LNCAP (cell line): ENCODE results near the gene CLOCK.

Experiments used
- TF ChIP-seq, protein P1 (sequence below): fragments of 450-650 bp; IDR thresholded peaks from 2 replicates; pipeline ENCODE4 v1.5.1; 2017; ENCODE audit warnings: mild to moderate bottlenecking

The CLOCK gene

DNA sequence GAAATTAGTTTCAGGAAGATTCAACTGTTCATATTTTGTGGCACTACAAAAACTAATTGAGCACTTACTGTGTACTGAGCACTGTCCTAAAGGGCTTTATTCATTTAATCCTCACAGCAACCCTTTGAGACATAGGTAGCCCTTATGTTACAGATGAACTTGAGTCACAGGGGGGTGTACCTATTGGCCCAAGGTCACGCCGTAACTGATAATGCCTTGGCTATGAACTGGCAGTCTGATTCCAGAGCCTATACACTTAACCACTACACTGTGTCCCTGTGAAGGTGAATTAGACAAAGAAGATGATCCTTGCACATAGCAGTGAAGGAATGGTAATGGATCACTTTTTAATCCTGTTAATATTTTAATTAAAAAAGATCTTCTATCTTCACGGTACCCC lies 138.9 kb downstream of the CLOCK start:
- TF ChIP-seq, protein P1, sequence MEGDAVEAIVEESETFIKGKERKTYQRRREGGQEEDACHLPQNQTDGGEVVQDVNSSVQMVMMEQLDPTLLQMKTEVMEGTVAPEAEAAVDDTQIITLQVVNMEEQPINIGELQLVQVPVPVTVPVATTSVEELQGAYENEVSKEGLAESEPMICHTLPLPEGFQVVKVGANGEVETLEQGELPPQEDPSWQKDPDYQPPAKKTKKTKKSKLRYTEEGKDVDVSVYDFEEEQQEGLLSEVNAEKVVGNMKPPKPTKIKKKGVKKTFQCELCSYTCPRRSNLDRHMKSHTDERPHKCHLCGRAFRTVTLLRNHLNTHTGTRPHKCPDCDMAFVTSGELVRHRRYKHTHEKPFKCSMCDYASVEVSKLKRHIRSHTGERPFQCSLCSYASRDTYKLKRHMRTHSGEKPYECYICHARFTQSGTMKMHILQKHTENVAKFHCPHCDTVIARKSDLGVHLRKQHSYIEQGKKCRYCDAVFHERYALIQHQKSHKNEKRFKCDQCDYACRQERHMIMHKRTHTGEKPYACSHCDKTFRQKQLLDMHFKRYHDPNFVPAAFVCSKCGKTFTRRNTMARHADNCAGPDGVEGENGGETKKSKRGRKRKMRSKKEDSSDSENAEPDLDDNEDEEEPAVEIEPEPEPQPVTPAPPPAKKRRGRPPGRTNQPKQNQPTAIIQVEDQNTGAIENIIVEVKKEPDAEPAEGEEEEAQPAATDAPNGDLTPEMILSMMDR: no peak

DNA sequence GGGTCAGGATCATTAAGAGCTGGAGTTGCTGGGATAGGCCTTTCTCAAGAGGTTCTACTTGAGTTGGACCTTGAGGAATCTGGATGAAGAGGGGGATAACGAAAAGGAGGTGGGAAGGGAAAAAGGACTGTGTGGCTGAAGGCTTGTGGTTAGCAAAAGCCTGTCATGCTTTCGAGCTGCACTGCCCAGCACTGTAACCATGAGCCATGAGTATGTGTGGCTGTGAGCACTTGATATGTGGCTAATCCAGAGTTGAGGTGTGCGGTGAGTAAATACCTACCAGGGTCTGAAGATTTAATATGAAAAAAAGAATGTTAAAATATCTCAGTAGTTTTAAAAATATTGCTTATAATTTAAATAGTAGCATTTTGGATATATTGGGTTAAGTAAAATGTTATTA lies 139.6 kb downstream of the CLOCK start:
- TF ChIP-seq, protein P1: no peak

DNA sequence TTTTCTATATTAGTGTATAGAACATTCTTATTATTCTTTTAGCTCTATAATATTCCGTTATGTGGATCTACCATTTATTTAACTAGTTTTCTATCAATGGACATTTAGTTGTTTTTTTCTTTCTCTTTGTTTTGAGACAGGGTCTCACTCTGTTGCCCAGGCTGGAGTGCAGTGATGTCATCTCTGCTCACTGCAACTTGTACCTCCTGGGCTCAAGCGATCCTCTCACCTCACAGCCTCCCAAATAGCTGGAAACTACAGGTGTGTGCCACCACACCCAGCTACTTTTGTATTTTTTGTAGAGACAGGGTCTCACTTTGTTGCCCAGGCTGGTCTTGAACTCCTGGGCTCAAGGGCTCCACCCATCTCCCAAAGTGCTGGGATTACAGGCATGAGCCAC lies 140.2 kb downstream of the CLOCK start:
- TF ChIP-seq, protein P1: no peak

DNA sequence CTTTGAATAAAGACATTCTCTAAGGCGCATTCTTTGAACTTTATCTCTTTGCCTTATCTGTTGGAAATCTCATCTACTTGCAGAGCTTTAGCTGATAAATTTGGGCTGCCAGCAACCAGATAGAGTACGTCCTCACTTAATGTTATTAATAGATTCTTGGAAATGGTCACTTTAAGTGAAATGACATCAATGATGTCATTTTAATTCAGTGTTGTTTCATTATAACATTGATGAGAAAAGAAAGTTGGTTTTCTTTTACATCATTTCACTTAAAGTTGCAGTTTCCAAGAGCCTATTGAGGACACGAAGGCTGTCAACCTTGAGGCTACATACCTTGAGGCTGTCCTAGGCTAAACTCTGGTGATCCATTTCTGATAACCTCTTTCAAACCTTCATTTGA lies 141.6 kb downstream of the CLOCK start:
- TF ChIP-seq, protein P1: no peak

DNA sequence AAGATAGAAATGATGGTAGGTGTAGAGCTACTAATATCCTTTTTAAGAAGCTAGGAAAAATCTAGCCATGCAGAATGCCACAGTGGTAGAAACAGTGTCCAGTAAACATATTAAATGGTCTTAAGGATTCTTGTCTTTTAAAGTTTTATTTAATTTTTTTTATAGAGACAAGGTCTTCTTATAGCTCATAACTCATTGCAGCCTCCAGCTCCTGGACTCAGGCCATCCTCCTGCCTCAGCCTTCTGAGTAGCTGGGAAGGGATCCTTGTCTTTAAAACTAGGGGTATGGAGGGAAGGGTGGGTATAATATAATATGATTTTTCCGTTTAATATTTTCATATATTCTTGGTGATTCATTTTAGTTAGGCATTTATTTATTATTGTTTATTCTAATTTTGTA lies 147.1 kb downstream of the CLOCK start:
- TF ChIP-seq, protein P1: no peak

DNA sequence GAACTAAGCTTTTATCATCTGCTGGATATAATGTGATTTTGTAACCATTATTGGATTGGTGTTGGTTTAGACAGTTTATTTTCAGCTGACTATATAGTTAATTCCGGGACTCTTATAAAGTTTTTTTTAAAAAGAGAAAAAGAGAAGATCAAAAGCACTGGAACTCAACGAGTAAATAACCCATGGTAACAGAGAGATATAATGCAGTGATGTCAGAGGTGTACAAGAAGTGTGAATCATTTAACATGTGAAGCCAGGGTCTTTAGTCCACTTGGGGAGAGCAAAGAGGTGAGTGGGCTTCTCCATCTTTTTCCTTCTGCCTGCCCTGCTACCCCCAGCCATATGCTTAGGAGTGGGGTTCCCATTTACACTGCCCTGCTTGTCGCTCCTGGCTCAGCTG lies 147.7 kb downstream of the CLOCK start:
- TF ChIP-seq, protein P1: no peak

DNA sequence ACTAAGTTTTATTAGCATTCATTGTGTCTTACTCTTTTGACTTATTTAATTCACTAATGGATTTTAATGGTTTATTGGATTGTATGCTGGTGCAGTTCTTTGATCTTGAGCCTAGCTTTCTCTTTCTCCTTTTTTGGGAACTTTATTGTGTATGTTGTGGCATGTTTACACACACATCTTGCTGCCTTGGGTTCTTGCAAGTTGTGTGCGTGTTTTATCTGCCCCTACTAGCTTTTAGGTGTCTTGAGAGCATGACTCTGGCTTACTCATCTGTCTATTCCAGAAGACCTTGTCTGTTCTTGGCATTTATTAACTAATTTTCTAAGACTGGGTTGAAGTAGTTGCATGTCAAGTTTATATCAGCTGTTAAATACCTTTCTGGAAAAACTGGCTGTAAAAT lies 148.2 kb downstream of the CLOCK start:
- TF ChIP-seq, protein P1: no peak

DNA sequence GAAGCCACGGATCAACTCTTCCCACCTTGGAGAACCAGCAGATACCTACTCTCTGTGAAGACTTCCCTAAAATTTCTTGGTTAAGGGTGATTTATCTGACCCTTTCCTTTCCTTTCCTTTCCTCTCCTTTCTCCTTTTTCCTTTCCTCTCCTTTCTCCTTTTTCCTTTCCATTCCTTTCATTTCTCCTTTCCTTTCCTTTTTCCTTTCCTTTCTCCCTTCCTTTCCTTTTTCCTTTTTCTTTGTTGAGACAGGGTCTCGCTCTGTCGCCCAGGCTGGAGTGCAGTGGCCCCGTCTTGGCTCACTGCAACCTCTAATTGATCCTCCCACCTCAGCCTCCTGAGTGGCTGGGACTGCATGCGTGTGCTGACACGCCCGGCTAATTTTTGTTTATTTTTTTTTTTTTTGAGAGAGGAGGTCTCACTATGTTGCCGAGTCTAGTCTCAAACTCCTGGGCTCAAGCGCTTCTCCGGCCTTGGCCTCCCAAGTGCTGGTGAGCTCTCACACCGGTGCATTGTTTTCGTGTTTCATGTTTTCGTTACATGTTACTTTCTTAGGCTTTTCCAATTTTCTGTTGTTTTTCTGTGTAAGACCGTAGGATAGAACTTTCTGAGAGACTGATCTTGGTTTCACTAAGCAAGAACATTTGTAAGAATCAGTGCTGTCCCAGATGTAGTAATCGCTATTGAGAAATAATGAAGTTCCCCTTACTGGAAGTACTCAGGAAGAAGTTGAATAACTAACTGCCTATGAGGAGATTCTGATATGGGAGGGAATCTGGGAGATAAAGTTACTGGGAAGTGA lies 149.0 kb downstream of the CLOCK start:
- TF ChIP-seq, protein P1: no peak
